HG03196 (cell line): ENCODE measurements around the gene CDS1.
"Not testable (repeated sequence)": the region's sequence is repeated elsewhere in the genome, so short reads cannot be mapped to it uniquely, and the experiment has no call there.

Experiments
- ATAC-seq: cut with Tn5 transposase; IDR thresholded peaks from one replicate; pipeline ENCODE4 v1.9.1; 2021; ENCODE audit not compliant: unreplicated experiment

The CDS1 gene

GRCh38 chr4:84582988-84583875 lies at the start of gene CDS1:
Gene CDS1, plus strand, starts transcription at chr4:84583127. Its CDS starts 275 bp downstream, at chr4:84583402.
- peak; percentile 28 for ATAC-seq

- ATAC-seq, result no peak
Observed at GRCh38 chr4:84535901-84536300, 47.0 kb upstream of the CDS1 start.

- no peak for ATAC-seq
Observed at GRCh38 chr4:84545093-84545492, 37.8 kb upstream of the CDS1 start.

- no peak for ATAC-seq
Observed at GRCh38 chr4:84547211-84547610, 35.7 kb upstream of the CDS1 start.

GRCh38 chr4:84549191-84549590 lies 33.7 kb upstream of the CDS1 start:
- not testable (repeated sequence) for ATAC-seq

- no peak for ATAC-seq
Observed at GRCh38 chr4:84562156-84562555, 20.8 kb upstream of the CDS1 start.

- no peak for ATAC-seq
Observed at GRCh38 chr4:84563002-84563401, 19.9 kb upstream of the CDS1 start.

GRCh38 chr4:84565951-84566350 lies 17.0 kb upstream of the CDS1 start:
- no peak for ATAC-seq

GRCh38 chr4:84568496-84568895 lies 14.4 kb upstream of the CDS1 start:
- ATAC-seq, result no peak

- no peak for ATAC-seq
Observed at GRCh38 chr4:84569009-84569408, 13.9 kb upstream of the CDS1 start.

GRCh38 chr4:84573385-84574068 lies 9.4 kb upstream of the CDS1 start:
- ATAC-seq, result no peak

- ATAC-seq, result no peak
Observed at GRCh38 chr4:84574069-84574720, 8.7 kb upstream of the CDS1 start.

GRCh38 chr4:84578540-84579402 lies 4.2 kb upstream of the CDS1 start:
- no peak for ATAC-seq

GRCh38 chr4:84579403-84579776 lies 3.5 kb upstream of the CDS1 start:
- no peak for ATAC-seq

- peak; percentile 79 for ATAC-seq
Observed at GRCh38 chr4:84582302-84582987, 482 bp upstream of the CDS1 start.

- no peak for ATAC-seq
Observed at GRCh38 chr4:84583876-84584380, 1.0 kb downstream of the CDS1 start.

- ATAC-seq, result no peak
Observed at GRCh38 chr4:84585251-84585650, 2.3 kb downstream of the CDS1 start.

- no peak for ATAC-seq
Observed at GRCh38 chr4:84594724-84595123, 11.8 kb downstream of the CDS1 start.

GRCh38 chr4:84596826-84597225 lies 13.9 kb downstream of the CDS1 start:
- ATAC-seq, result no peak

- no peak for ATAC-seq
Observed at GRCh38 chr4:84597450-84597849, 14.5 kb downstream of the CDS1 start.
